GM12874 (cell line): ENCODE data around the gene GALNT2.

Source experiments
- TF ChIP-seq, protein P1 (sequence below): IDR thresholded peaks from 2 replicates; pipeline ENCODE4 v1.5.1; 2011; ENCODE audit warnings: low read depth, mild to moderate bottlenecking, control low read depth, low read length, moderate library complexity; ENCODE audit not compliant: insufficient read depth

Gene GALNT2

DNA sequence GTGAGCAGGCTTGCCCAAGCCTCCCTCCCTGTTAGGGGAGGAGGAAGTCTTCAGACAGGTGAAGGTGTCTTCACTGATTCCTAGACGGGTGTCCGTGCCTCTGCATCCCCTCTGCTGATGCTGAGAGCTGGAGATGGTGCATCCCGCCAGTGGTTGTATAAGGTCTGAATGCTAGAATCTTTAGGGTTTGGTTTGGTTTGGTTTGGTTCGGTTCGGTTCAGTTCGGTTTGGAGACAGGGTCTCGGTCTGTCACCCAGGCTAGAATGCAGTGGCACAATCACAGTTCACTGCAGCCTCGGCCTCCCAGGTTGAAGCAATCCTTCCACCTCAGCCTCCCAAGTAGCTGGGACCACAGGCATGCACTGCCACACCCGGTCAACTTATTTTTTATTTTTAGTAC, 205.5 kb downstream of the GALNT2 start:
- TF ChIP-seq, protein P1, sequence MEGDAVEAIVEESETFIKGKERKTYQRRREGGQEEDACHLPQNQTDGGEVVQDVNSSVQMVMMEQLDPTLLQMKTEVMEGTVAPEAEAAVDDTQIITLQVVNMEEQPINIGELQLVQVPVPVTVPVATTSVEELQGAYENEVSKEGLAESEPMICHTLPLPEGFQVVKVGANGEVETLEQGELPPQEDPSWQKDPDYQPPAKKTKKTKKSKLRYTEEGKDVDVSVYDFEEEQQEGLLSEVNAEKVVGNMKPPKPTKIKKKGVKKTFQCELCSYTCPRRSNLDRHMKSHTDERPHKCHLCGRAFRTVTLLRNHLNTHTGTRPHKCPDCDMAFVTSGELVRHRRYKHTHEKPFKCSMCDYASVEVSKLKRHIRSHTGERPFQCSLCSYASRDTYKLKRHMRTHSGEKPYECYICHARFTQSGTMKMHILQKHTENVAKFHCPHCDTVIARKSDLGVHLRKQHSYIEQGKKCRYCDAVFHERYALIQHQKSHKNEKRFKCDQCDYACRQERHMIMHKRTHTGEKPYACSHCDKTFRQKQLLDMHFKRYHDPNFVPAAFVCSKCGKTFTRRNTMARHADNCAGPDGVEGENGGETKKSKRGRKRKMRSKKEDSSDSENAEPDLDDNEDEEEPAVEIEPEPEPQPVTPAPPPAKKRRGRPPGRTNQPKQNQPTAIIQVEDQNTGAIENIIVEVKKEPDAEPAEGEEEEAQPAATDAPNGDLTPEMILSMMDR, result no peak

DNA sequence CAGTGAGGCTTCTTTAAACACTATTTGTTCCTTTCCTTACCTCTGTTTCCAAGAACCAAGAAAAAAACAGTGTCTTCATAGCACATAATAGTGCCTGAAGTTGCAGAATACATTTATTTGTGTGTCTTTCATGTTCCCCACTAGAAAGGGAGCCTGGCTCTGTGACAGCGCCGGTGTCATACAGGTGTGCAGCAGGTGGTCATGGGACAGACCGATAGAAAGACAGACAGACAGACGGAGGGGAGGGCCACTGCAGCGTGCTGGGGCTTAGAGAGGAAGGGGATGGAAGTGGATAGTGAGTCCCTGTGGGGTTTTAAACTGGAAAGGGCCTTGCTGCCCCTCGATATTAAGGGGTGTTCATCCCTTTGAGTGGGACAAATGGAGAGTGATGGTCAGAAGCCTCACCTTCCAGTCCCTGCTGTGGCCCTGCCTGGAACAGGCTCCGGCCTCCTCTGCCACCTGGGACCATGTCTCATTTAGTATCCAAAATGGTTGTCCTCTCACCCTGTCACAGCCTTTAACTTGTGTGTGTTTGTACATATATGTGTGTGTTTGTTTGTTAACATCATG, 206.2 kb downstream of the GALNT2 start:
- TF ChIP-seq, protein P1, result no peak

DNA sequence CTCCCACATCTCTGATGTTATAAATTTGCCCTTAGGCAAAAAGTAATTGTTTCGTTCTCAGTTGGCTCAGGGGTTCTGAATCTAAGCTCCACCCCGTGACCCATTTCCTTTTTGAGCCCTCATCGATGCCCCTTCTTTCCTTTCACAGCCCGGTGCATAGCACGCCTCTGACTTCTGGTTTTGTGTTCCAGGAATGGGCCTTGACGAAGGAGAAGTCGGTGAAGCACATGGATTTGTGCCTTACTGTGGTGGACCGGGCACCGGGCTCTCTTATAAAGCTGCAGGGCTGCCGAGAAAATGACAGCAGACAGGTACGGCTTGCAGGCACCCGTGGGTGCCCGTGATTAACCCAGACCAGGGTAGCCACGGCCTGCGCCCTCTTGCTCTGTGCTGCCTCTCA, 207.2 kb downstream of the GALNT2 start:
- TF ChIP-seq, protein P1, result no peak

DNA sequence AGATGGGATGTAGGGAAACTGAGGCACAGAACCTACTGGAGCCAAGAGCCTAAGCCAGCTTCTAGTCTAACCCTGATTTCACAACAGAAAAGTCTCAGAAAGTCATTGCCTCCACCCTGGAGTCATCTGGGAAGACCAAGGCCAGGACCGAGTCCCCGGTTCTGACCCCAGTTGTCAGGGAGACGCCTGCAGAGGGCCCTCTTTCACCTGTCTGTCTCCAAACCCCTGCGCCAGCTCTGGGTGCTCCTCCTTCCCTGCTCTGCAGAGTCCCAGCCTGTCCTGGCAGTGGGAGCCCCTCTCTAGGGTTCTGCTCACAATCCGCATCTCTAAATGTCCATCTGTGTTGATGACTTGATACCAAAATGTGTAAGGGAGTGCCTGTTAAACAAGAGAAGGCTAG, 209.4 kb downstream of the GALNT2 start:
- TF ChIP-seq, protein P1, result no peak

DNA sequence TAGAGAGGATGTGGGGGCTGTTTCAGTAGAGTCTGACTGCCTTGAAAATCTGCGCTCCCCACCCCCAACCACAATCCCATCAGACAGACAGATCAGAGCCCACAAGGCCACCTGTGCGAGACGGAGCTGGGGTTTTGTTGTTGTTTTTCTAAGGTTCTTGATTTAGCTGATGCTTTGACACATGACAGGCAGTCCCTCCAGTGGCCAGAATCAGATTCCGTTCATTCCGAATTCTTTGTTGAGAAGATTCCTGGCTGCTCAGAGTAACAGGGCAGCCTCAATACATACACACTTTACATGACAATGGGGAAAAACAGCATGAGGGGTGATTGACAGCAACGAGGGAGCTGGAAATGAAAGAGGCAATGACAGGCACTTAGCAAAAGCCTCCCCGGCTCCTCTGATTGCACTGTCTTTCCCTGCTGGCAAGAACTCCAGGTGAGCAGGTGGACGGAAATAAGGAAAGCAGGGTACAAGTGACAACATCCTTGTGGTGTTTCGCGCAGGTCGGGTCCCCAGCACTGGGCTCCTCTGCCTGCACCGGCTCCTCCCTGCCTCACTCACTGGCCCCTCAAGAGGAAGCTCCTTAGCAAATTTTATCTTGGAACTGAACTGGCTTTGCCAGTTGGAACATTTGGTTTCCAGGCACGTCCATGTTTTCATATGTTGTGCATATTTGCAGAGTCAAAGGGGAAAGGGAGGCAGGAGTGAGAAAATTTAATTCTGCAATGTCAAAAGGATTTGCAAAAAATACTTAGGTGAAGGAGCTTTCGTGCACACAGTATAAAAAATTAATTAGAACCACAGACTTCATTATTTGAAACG, 210.4 kb downstream of the GALNT2 start:
- TF ChIP-seq, protein P1, result no peak

DNA sequence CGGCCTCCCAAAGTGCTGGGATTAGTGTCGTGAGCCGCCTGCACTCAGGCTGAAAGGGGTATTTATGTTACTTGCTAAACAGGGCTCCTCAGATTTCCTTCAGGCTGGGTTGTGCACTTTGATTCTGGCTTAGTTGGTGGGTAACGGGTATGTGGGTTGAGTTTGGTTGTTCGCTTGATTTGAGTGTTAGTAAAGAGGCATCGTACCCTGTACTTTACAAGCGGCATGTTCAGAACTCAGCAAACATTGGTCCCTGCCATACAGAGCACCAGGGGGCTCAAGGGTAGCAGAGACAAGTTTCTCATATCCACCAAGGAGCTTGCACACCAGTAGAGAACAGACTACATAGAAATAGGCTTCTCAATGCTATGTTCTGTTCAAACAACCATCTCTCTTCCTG, 211.3 kb downstream of the GALNT2 start:
- TF ChIP-seq, protein P1, result no peak

DNA sequence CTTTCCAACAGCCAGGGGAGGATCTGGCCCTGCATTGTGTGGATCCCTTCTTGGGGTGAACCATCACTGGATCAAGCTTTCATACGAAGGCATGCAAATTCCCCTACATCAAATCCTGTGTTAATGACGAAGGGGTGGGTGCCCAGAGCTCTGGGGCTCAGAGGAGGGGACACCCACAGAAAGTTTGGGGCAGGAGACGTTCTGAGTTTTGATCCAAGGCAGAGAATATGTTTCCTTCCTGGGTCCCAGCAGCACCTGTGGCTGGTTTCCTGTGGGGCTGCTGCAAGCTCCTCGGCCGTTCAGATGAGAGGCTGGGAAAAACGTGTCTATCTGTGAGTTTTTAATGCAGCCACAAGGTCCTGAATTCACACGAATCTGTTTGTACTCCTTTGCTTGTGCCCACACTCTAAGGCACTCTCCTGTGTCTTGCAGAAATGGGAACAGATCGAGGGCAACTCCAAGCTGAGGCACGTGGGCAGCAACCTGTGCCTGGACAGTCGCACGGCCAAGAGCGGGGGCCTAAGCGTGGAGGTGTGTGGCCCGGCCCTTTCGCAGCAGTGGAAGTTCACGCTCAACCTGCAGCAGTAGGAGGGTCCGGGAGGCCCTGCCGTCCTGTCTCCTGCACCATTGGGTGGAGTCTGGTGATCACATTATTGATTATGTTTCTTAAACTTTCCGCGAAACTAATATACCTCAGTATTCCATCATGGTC, 212.0 kb downstream of the GALNT2 start:
- TF ChIP-seq, protein P1, result no peak
